GM12878 (cell line): ENCODE measurements around the gene MAGI3. TPM values are rescaled to one million over a fixed set of nuclear protein-coding genes. Genes with fewer than 3 reads are reported as not detected.

Experiments used
- ATAC-seq: fragments of 200-7000 bp; cut with Tn5 transposase; 3 replicates; pipeline ENCODE4 v1.9.1; 2020; ENCODE audit warnings: mild to moderate bottlenecking, moderate library complexity
- BruUV-seq: library from RNA; stranded (reverse); fragments of 400-500 nt; replicated peaks from 2 replicates; lab custom pipeline; 2021; lab: Mats Ljungman, UMichigan
- CTCF ChIA-PET: fragments of 300-600 bp; sonication (Branson Sonifier 250); formaldehyde crosslinking; extraction: SDS; loops from one replicate; lab custom pipeline; 2021; ENCODE audit warnings: inconsistent platforms; lab: Yijun Ruan, JAX
- POLR2A ChIA-PET: fragments of 350-600 bp; formaldehyde crosslinking; extraction: SDS; loops from one replicate; lab custom pipeline; 2021; ENCODE audit warnings: inconsistent platforms; lab: Charles Lee
- RAD21 ChIA-PET: fragments of 300-600 bp; sonication (Branson Sonifier 250); formaldehyde crosslinking; loops from one replicate; lab custom pipeline; 2023; ENCODE audit warnings: antibody characterized with exemption; ENCODE audit not compliant: unreplicated experiment; lab: Charles Lee
- SMC1A ChIA-PET: fragments of 300-600 bp; sonication (Branson Sonifier 250); formaldehyde crosslinking; loops from one replicate; lab custom pipeline; 2023; ENCODE audit not compliant: unreplicated experiment, uncharacterized antibody; lab: Charles Lee
- DNase-seq: peaks from one replicate; pipeline ENCODE4 v3.0.0-alpha.2; 2011; ENCODE audit warnings: low read depth, low spot score
- FAIRE-seq: peaks from 3 replicates; lab custom pipeline; 2011; peaks lifted over from hg19 to GRCh38; lab: Jason Lieb, UNC
- H2AFZ ChIP-seq: 2 replicates; pipeline ENCODE4 v1.6.0; 2011; ENCODE audit warnings: low read depth, low read length, control low read depth; ENCODE audit not compliant: control insufficient read depth
- H3K27ac ChIP-seq: 2 replicates; pipeline ENCODE4 v1.5.1; 2011; ENCODE audit warnings: control low read depth; ENCODE audit not compliant: control insufficient read depth, insufficient read depth
- H3K27me3 ChIP-seq, 2 experiments: replicated peaks in 1 of 2; 2 replicates each; pipeline versions ENCODE4 v1.6.0 to v1.6.1; 2011; ENCODE audit warnings: low read length in 1 of 2; ENCODE audit not compliant: control insufficient read depth in 2 of 2, insufficient read depth in 2 of 2
- H3K36me3 ChIP-seq, 2 experiments: 2 replicates each; pipeline ENCODE4 v1.5.1; 2011; ENCODE audit warnings: low read length in 1 of 2; ENCODE audit not compliant: control insufficient read depth in 2 of 2, insufficient read depth in 2 of 2
- H3K4me1 ChIP-seq: 2 replicates; pipeline ENCODE4 v1.6.1; 2011; ENCODE audit warnings: mild to moderate bottlenecking, low read length, moderate library complexity, mixed read lengths; ENCODE audit not compliant: control insufficient read depth, insufficient read depth
- H3K4me2 ChIP-seq: 2 replicates; pipeline ENCODE4 v1.6.0; 2011; ENCODE audit warnings: control low read depth; ENCODE audit not compliant: control insufficient read depth, insufficient read depth
- H3K4me3 ChIP-seq: fragments of 200-600 bp; sonication (generic); 2 replicates; pipeline ENCODE4 v1.5.1; 2016
- H3K79me2 ChIP-seq: 2 replicates; pipeline ENCODE4 v1.6.0; 2011; ENCODE audit warnings: low read length; ENCODE audit not compliant: control insufficient read depth, insufficient read depth
- H3K9ac ChIP-seq: 2 replicates; pipeline ENCODE4 v1.8.0; 2011; ENCODE audit warnings: low read length, control low read depth, mixed read lengths; ENCODE audit not compliant: control insufficient read depth, insufficient read depth
- H3K9me3 ChIP-seq: replicated peaks from 3 replicates; pipeline ENCODE4 v1.5.1; 2011; ENCODE audit warnings: mild to moderate bottlenecking, low read length; ENCODE audit not compliant: control insufficient read depth, insufficient read depth
- H4K20me1 ChIP-seq: 2 replicates; pipeline ENCODE4 v1.6.0; 2011; ENCODE audit not compliant: control insufficient read depth, insufficient read depth
- BCL11A ChIP-seq: IDR thresholded peaks from 2 replicates; pipeline ENCODE4 v1.6.1; 2011; ENCODE audit warnings: low read depth, low read length
- BMI1 ChIP-seq: fragments of 450-650 bp; IDR thresholded peaks from 2 replicates; pipeline ENCODE4 v1.6.1; 2016; ENCODE audit warnings: mild to moderate bottlenecking, moderate library complexity, borderline replicate concordance
- CHD2 ChIP-seq: IDR thresholded peaks from 2 replicates; pipeline ENCODE4 v1.6.1; 2011; ENCODE audit warnings: low read depth, low read length, improper control_type of control experiment, borderline replicate concordance
- DPF2 ChIP-seq: fragments of 450-650 bp; IDR thresholded peaks from 2 replicates; pipeline ENCODE4 v1.6.1; 2017; ENCODE audit warnings: mild to moderate bottlenecking
- EZH2 ChIP-seq: IDR thresholded peaks from 2 replicates; pipeline ENCODE4 v1.6.1; 2012; ENCODE audit warnings: low read depth, mild to moderate bottlenecking, control low read depth, inconsistent platforms, low read length, borderline replicate concordance; ENCODE audit not compliant: control insufficient read depth
- KAT2A ChIP-seq: conservative IDR thresholded peaks from 2 replicates; pipeline ENCODE4 v1.6.1; 2011; ENCODE audit warnings: low read depth, low read length; ENCODE audit not compliant: control insufficient read depth
- MLLT1 ChIP-seq: fragments of 450-650 bp; IDR thresholded peaks from 2 replicates; pipeline ENCODE4 v1.6.1; 2016; ENCODE audit warnings: mild to moderate bottlenecking
- MTA3 ChIP-seq: IDR thresholded peaks from 2 replicates; pipeline ENCODE4 v1.6.1; 2012; ENCODE audit warnings: low read length, inconsistent platforms, borderline replicate concordance
- MYB ChIP-seq: fragments of 150-350 bp; IDR thresholded peaks from 2 replicates; pipeline ENCODE4 v1.6.1; 2014; ENCODE audit warnings: mild to moderate bottlenecking, low read depth, low read length, borderline replicate concordance
- NRF1 ChIP-seq: conservative IDR thresholded peaks from 2 replicates; pipeline ENCODE4 v1.6.1; 2011; ENCODE audit warnings: mild to moderate bottlenecking, low read depth, low read length, improper control_type of control experiment
- PML ChIP-seq: IDR thresholded peaks from 2 replicates; pipeline ENCODE4 v1.6.1; 2012; ENCODE audit warnings: low read length, inconsistent platforms
- SMAD5 ChIP-seq: IDR thresholded peaks from 2 replicates; pipeline ENCODE4 v1.6.1; 2016; ENCODE audit warnings: antibody characterized with exemption, low read depth
- SMC3 ChIP-seq: IDR thresholded peaks from 2 replicates; pipeline ENCODE4 v1.6.1; 2011; ENCODE audit warnings: low read length, improper control_type of control experiment, borderline replicate concordance
- SP1 ChIP-seq: IDR thresholded peaks from one replicate; pipeline ENCODE4 v1.6.1; 2011; ENCODE audit warnings: low read depth, low read length
- SRF ChIP-seq, 2 experiments: IDR thresholded peaks; 2 replicates each; pipeline ENCODE4 v1.6.1; 2011; ENCODE audit warnings: low read depth in 2 of 2, low read length in 2 of 2, mild to moderate bottlenecking in 1 of 2, moderate library complexity in 1 of 2
- ZNF592 ChIP-seq: fragments of 450-650 bp; IDR thresholded peaks from 2 replicates; pipeline ENCODE4 v1.6.1; 2017; ENCODE audit warnings: mild to moderate bottlenecking, moderate library complexity
- WGBS: methylation state at CpG from one replicate; pipeline ENCODE4 v1.1.6; 2016; ENCODE audit warnings: low lambda C conversion rate; ENCODE audit not compliant: insufficient replicate concordance, insufficient coverage; ENCODE audit errors: missing lambda C conversion rate; 5-methylcytosine and 5-hydroxymethylcytosine counted together
- in situ Hi-C: fragments of 300-500 bp; cut with MboI; formaldehyde crosslinking; loops from 9 replicates; pipeline ENCODE4 v1.14.3; 2018; ENCODE audit warnings: mixed read lengths
- intact Hi-C: fragments of 100-400 bp; cut with micrococcal nuclease; formaldehyde crosslinking; loops from one replicate; pipeline ENCODE4 v1.14.2; 2022; ENCODE audit not compliant: unreplicated experiment
- polyA plus RNA-seq, 11 experiments: library from polyadenylated mRNA; depleted of rRNA in 4 of 11; unstranded in 6 of 11; stranded (reverse) in 5 of 11; fragments of >200 nt; fragmentation: Nextera tagmentation in 4 of 11; fragmentation: Illumina TruSeq in 1 of 11; extraction: Ambion mirVana in 4 of 11; extraction: Trizol in 1 of 11; gene quantifications; 1 replicate in 1 of 11; 2 replicates in 10 of 11; pipeline versions ENCODE4 v1.2.1 to v1.2.3, GENCODE V29; 2011 to 2016; ENCODE audit warnings: inconsistent platforms in 2 of 11, missing spikeins in 2 of 11, low read depth in 1 of 11
- total RNA-seq, 4 experiments: library from RNA; depleted of rRNA in 3 of 4; stranded (reverse); fragments of >200 nt in 3 of 4; fragmentation: Illumina TruSeq in 1 of 4; extraction: Trizol in 1 of 4; gene quantifications; 2 replicates each; pipeline versions ENCODE4 v1.2.1 to v1.2.3, GENCODE V29; 2013 to 2021
- TF ChIP-seq, protein P1 (sequence below): IDR thresholded peaks from 2 replicates; pipeline ENCODE4 v1.6.1; 2011; ENCODE audit warnings: low read depth, low read length, improper control_type of control experiment, borderline replicate concordance

The MAGI3 gene
- total and polyA plus RNA-seq, 10 of the 15 experiments (the other 5 are each of a cell fraction or from before 2014, with no cell fraction given): 0.17 to 0.65 (median 0.32) TPM

DNA sequence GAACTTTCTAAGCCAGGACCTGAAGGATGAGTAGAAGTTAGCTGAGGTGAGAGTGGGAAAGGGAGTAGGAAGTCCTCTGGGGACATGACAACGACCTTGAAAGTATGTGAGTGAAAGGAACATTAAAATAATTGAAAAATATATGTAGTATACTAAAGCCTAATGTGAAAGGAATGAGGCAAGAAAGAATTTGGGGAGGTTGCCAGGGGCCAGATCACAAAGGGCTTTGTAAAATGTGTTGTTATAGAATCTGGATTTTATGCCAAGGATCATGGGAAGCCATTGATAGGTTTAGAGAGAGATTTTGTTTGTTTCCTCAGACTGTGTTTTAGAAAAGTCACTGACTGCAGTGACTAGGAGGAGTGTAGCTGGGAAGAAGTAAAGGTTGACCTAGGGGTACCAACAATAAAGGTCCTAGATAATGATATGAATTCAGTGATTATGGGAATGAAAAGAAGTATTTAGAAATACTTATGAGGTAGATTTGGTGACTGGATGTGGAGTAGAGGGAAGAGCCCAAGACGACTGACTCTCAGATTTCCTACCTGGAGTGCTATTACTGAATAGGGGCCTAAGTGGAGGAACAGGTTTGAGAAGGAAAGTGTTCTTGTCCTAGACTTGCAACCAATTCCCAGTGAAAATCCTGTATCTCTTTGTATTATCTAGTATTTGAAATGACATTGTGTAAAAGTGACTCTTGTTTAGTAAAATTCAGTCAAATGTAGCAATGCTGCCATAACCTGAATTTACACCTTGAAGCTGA, 189.1 kb downstream of the MAGI3 start:
- H3K27ac ChIP-seq: no peak overlapping the region
- intact Hi-C loops (no loop called here), in situ Hi-C loops (no loop called here)
- no peak overlapping the region for H2AFZ ChIP-seq
- no peaks in the 10 kb centered on the region for H3K27me3 ChIP-seq
- no peak for TF ChIP-seq SMAD5
- no peak for TF ChIP-seq MYB
- no peak for TF ChIP-seq EZH2
- no peak for TF ChIP-seq BMI1
- TF ChIP-seq MTA3: no peak
- TF ChIP-seq SMC3: no peak
- TF ChIP-seq KAT2A: no peak
- TF ChIP-seq, protein P1, sequence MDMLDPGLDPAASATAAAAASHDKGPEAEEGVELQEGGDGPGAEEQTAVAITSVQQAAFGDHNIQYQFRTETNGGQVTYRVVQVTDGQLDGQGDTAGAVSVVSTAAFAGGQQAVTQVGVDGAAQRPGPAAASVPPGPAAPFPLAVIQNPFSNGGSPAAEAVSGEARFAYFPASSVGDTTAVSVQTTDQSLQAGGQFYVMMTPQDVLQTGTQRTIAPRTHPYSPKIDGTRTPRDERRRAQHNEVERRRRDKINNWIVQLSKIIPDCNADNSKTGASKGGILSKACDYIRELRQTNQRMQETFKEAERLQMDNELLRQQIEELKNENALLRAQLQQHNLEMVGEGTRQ: no peak
- no peak for TF ChIP-seq DPF2
- no peak for TF ChIP-seq NRF1
- no peak for TF ChIP-seq BCL11A
- TF ChIP-seq SRF (IDR thresholded peaks at IDR 0.05; ENCODE audit: low read depth in 2 of 2, low read length in 2 of 2): no peak
- TF ChIP-seq PML: no peak
- TF ChIP-seq SP1: no peak
- no peak for TF ChIP-seq CHD2
- TF ChIP-seq ZNF592: no peak
- TF ChIP-seq MLLT1: no peak
- no peaks in the 10 kb centered on the region for H3K4me1 ChIP-seq
- ATAC-seq (no peak), DNase-seq (no peak), FAIRE-seq (no peak)
- no peaks in the 10 kb centered on the region for H3K79me2 ChIP-seq
- ChIA-PET RAD21 (no interaction called here), SMC1A (no interaction called here), CTCF (no interaction called here), POLR2A (no interaction called here)
- H3K4me3 ChIP-seq: no peak overlapping the region
- BruUV-seq: no TSS peak
- 17% methylated on average over 2 of the region's 2 CpGs for WGBS
- H3K9me3 ChIP-seq: no peaks in the 10 kb centered on the region
- H3K36me3 ChIP-seq: no peaks in the 10 kb centered on the region
- no peak overlapping the region for H3K4me2 ChIP-seq
- no peaks in the 10 kb centered on the region for H4K20me1 ChIP-seq
- no peak overlapping the region for H3K9ac ChIP-seq
